ENCODE results near the gene GLIPR2. TPM values are rescaled to one million over a fixed set of nuclear protein-coding genes. Genes with fewer than 3 reads are reported as not detected.

The GLIPR2 gene
- total and polyA plus RNA-seq, 2 of the 13 experiments (the other 11 are each of a cell fraction or from before 2014, with no cell fraction given) = 0.08 to 0.42 TPM

DNA sequence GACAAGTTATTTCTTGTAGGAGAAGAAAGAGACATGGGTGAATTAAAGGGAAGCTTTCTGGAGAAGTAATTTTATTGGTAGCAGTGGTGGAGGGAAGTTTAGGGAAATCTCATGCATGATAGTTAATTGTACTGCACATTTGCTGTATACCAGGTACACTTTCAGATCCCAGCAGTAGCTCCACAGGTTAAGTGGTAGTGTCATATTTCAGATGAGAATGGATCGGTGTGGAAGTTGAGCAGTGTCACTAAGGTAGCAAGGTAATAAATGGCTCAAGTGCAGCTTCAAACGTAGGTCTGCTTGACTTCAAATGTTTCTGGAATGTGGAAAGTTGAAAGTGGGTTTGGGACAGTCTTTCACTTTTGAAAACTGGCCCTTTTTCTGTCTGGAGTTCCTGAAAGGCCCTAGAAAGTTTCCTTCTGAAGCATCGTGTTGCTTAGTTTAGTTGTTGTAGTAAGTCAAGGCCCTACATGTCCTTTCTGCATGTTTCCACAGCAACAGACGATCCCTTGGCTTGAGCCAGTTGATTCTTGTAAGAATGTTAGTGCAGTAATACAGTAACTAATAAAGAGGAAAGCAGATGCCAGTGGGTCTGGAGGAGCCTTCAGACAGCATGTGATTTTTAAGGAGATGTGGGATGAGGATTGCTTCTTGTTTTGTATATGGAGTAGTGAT is 57.9 kb downstream of the GLIPR2 start:
- no TSS peak for BruUV-seq (replicated peaks)
- Histone ChIP-seq H3K4me3 (replicated peaks in 1 of 3; ENCODE audit: insufficient read depth in 1 of 3, low read depth in 2 of 3, low read length in 3 of 3) (no peak overlapping the region), H3K27me3 (ENCODE audit: control insufficient read depth in 1 of 2, insufficient read depth in 2 of 2, low read length in 2 of 2) (no peaks in the 10 kb centered on the region; a peak in 1 of 5 replicates), H3K4me1 (ENCODE audit: insufficient read depth, low read length) (peaks cover 36% of the 10 kb centered on the region), H3K9me3 (ENCODE audit: low read length) (no peaks in the 10 kb centered on the region), H4K20me1 (ENCODE audit: insufficient read depth, low read length) (peaks cover 14% of the 10 kb centered on the region), H3K4me2 (ENCODE audit: low read depth, low read length) (no peak overlapping the region; the same call in 1 of the 2 replicates), H3K36me3 (replicated peaks in 1 of 2; ENCODE audit: control insufficient read depth in 1 of 2, insufficient read depth in 2 of 2, low read length in 2 of 2) (peaks cover 4 to 14% of the 10 kb centered on the region in 2 experiments; a peak in 3 of 5 replicates), H3K27ac (ENCODE audit: extremely low read length, insufficient read depth, low read length) (no peak overlapping the region), H2AFZ (ENCODE audit: low read length) (no peak overlapping the region), H3K9ac (ENCODE audit: insufficient read depth, low read depth, low read length) (no peak overlapping the region), H3K79me2 (ENCODE audit: insufficient read depth, low read length) (peaks cover 40% of the 10 kb centered on the region)
- in situ Hi-C loops (cut with HindIII; ENCODE audit: extremely low pct_ligation_motif_present, low pct_unique_long_range_greater_than_20kb) = no loop called here
- ChIA-PET POLR2A (interaction anchor here (5.3 kb wide), 1 partner anchor 12 kb away, joined by 62 read pairs; no protein-coding TSS in a partner anchor), CTCF (ENCODE audit: low intra/inter-chr PET ratio, low total read pairs) (no interaction called here)
- TF ChIP-seq ZNF501 (CRISPR knock-in tag; IDR thresholded peaks at IDR 0.05) = no peak
- no peak for TF ChIP-seq AKAP8 (CRISPR knock-in tag; IDR thresholded peaks at IDR 0.05)
- no peak for TF ChIP-seq SMYD3 (CRISPR knock-in tag; IDR thresholded peaks at IDR 0.05)
- no peak for TF ChIP-seq KDM3A (CRISPR knock-in tag; IDR thresholded peaks at IDR 0.05; ENCODE audit: low read depth)
- TF ChIP-seq ZNF136 (CRISPR knock-in tag; IDR thresholded peaks at IDR 0.05; ENCODE audit: low read depth) = no peak
- no peak for DNase-seq (ENCODE audit: low spot score)
- intact Hi-C loops (cut with micrococcal nuclease; ENCODE audit: unreplicated experiment) = no loop called here
- WGBS (ENCODE audit: low lambda C conversion rate) = 91% methylated on average over 4 of the region's 4 CpGs
- no peak for FAIRE-seq
- ATAC-seq = no peak

GRCh38 chr9:36204906-36205547 is 68.5 kb downstream of the GLIPR2 start:
- DNase-seq (ENCODE audit: low spot score) (no peak), FAIRE-seq (peak; percentile 37), ATAC-seq (peak; percentile 83)
- Histone ChIP-seq H4K20me1 (ENCODE audit: insufficient read depth, low read length) (peaks cover 9% of the 10 kb centered on the region; the same call in 1 of the 2 replicates), H3K36me3 (replicated peaks in 1 of 2; ENCODE audit: control insufficient read depth in 1 of 2, insufficient read depth in 2 of 2, low read length in 2 of 2) (peaks cover 29 to 89% of the 10 kb centered on the region in 2 experiments), H3K9ac (ENCODE audit: insufficient read depth, low read depth, low read length) (no peak overlapping the region), H3K4me1 (ENCODE audit: insufficient read depth, low read length) (peaks cover 37% of the 10 kb centered on the region), H3K9me3 (ENCODE audit: low read length) (no peaks in the 10 kb centered on the region), H3K27ac (ENCODE audit: extremely low read length, insufficient read depth, low read length) (no peak overlapping the region), H3K79me2 (ENCODE audit: insufficient read depth, low read length) (peaks cover 19% of the 10 kb centered on the region), H3K4me2 (ENCODE audit: low read depth, low read length) (no peak overlapping the region), H3K27me3 (ENCODE audit: control insufficient read depth in 1 of 2, insufficient read depth in 2 of 2, low read length in 2 of 2) (no peaks in the 10 kb centered on the region), H2AFZ (ENCODE audit: low read length) (no peak overlapping the region), H3K4me3 (replicated peaks in 1 of 3; ENCODE audit: insufficient read depth in 1 of 3, low read depth in 2 of 3, low read length in 3 of 3) (no peak overlapping the region)
- TF ChIP-seq MTF2 (CRISPR knock-in tag; IDR thresholded peaks at IDR 0.05; ENCODE audit: borderline replicate concordance) (no peak), ZC3H4 (CRISPR knock-in tag; IDR thresholded peaks at IDR 0.05; ENCODE audit: borderline replicate concordance) (no peak), STAG1 (CRISPR knock-in tag; IDR thresholded peaks at IDR 0.05) (peak; percentile 62), ZNF687 (CRISPR knock-in tag; IDR thresholded peaks at IDR 0.05) (peak; percentile 18; the same call in 1 of the 2 replicates), BRCA1 (CRISPR knock-in tag; IDR thresholded peaks at IDR 0.05) (no peak), CTCF (CRISPR knock-in tag; IDR thresholded peaks at IDR 0.05) (peak; percentile 70)
- ChIA-PET POLR2A (interaction anchor here (4.7 kb wide), 1 partner anchor 13 kb away, joined by 62 read pairs; the partner anchor contains the start of gene CLTA), CTCF (ENCODE audit: low intra/inter-chr PET ratio, low total read pairs) (interaction anchor here (0.6 kb wide), 1 partner anchor 124 kb away, joined by 4 read pairs; no protein-coding TSS in a partner anchor)
- 97% methylated on average over 9 of the region's 11 CpGs for WGBS (ENCODE audit: low lambda C conversion rate)
- no TSS peak for BruUV-seq (replicated peaks)
- intact Hi-C loops (cut with micrococcal nuclease; ENCODE audit: unreplicated experiment) (no loop called here), in situ Hi-C loops (cut with HindIII; ENCODE audit: extremely low pct_ligation_motif_present, low pct_unique_long_range_greater_than_20kb) (no loop called here)
